Measurements from ENCODE around the gene MEG3. TPM values are rescaled to one million over a fixed set of nuclear protein-coding genes. Genes with fewer than 3 reads are reported as not detected.

The MEG3 gene
- total RNA-seq, 1 experiment from 2014 or later = not detected

DNA sequence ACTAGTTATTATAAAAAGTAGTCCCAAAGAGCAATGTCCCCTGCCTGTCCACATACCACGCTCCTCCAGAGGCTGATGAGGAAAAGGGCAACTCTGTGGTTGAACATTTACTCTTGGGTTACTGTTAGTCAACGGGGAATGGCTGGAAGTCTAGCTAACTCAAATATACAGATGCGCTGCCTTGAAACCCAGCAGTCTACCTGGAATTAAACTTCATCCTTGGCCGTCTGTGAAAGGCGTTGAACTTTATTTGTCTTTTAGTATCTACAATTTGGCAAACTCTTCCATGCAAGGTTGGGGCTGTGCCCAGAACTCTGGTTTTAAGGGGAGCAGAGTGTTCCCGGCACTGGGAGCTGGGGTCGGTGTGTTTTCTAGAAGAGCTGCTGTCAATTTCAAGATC is 3.9 kb upstream of the MEG3 start:
- POLR2A ChIA-PET (ENCODE audit: unreplicated experiment) = no interaction called here
- no TSS peak for BruUV-seq (replicated peaks)
- no peak overlapping the region for H3K4me2 ChIP-seq
- intact Hi-C loops (cut with micrococcal nuclease; ENCODE audit: unreplicated experiment) = no loop called here
- no peaks in the 10 kb centered on the region for H3K9me2 ChIP-seq (ENCODE audit: insufficient read depth)
- no peak overlapping the region for H3K27ac ChIP-seq
- H3K9me3 ChIP-seq (ENCODE audit: insufficient read depth, low read depth) = no peaks in the 10 kb centered on the region
- H3K4me3 ChIP-seq = no peak overlapping the region
- CTCF ChIA-PET = no interaction called here
- H3K4me1 ChIP-seq (replicated peaks; ENCODE audit: insufficient read depth) = no peaks in the 10 kb centered on the region
- no peaks in the 10 kb centered on the region for H3K79me2 ChIP-seq (ENCODE audit: low read depth)
- no peaks in the 10 kb centered on the region for H3F3A ChIP-seq (ENCODE audit: insufficient read depth, low read depth)
- H3K36me3 ChIP-seq (ENCODE audit: low read depth) = no peaks in the 10 kb centered on the region
- H4K20me1 ChIP-seq (ENCODE audit: insufficient read depth) = no peaks in the 10 kb centered on the region
- H3K27me3 ChIP-seq (ENCODE audit: insufficient read depth, low read depth) = peaks cover 37% of the 10 kb centered on the region; the same call in 1 of the 2 replicates
- TF ChIP-seq, protein P1, sequence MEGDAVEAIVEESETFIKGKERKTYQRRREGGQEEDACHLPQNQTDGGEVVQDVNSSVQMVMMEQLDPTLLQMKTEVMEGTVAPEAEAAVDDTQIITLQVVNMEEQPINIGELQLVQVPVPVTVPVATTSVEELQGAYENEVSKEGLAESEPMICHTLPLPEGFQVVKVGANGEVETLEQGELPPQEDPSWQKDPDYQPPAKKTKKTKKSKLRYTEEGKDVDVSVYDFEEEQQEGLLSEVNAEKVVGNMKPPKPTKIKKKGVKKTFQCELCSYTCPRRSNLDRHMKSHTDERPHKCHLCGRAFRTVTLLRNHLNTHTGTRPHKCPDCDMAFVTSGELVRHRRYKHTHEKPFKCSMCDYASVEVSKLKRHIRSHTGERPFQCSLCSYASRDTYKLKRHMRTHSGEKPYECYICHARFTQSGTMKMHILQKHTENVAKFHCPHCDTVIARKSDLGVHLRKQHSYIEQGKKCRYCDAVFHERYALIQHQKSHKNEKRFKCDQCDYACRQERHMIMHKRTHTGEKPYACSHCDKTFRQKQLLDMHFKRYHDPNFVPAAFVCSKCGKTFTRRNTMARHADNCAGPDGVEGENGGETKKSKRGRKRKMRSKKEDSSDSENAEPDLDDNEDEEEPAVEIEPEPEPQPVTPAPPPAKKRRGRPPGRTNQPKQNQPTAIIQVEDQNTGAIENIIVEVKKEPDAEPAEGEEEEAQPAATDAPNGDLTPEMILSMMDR (conservative IDR thresholded peaks at IDR 0.05) = no peak
- TF ChIP-seq EZH2 (IDR thresholded peaks at IDR 0.05; ENCODE audit: low read depth) = no peak
- no peak for DNase-seq
- no peak overlapping the region for H2AFZ ChIP-seq

DNA sequence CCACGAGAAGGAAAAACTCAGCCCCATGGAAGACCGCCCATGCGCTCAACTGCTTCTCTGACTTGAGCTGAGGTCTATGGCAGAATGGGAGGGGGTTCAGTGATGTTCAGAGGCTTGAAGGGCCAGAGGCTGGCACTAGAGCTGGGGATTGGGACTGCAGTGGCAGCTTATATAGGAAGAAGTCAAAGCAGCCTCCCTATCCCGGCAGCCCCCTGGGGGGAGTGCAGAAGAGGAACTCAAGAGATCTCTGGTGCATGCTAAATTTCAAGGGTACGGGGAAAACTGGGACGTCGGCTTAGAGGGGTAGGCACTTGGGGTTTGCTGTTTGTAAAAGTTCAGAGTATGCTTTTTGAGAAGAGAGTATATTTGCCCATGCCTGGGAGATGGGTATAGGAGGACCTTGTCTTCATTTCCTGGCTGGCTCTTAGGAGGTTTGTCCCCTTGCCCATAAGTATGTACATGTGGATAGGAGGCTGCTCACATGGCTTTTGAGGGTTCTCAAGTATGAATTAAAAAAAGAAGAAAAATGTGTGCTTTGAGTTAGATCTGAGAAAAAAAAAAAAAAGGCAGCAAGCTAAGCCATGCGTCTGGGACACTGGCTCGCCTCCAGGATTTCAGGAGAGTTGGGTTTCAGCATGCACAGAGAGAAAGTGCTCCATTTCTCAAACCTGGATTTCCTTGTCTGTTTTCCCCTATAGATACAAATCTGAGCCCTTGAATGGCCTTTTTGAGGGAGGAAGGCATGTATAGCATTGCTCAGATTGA is 3.2 kb upstream of the MEG3 start:
- no peak overlapping the region for H3K27ac ChIP-seq

DNA sequence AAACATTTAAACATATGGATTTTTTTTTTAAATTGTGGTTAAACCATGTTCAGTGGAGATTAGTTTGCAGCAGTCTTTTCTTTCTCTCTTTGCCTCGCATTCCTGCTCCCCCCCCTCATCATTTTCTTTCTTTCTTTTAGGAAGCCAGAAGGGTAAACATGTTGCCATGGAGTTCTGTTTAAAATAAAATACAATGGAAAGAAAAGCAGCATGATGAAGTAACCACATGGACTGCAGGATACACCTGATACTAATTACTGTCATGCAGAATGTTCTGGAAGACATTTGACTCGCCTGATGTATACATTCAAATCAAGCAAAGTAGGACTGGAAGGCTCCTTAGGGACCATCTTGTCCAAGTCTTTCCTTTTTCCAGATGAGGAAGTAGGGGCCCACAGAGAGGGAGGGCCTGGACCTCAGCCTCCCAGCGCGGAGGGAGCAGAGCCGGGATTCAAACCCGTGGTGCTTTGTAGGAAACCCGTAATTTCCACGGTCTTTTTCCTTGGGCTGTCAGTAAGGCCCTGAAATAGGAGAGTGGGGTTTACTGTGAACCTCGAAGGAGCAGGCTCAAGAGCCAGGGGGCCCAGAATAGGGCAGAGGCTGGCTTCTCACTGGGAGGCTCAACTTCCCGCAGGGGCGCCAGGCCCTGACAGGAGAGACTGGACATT is 2.4 kb upstream of the MEG3 start:
- no peak overlapping the region for H2AFZ ChIP-seq
- no peaks in the 10 kb centered on the region for H4K20me1 ChIP-seq (ENCODE audit: insufficient read depth)
- no peaks in the 10 kb centered on the region for H3K36me3 ChIP-seq (ENCODE audit: low read depth)
- no peak overlapping the region for H3K27ac ChIP-seq
- DNase-seq = no peak
- no peaks in the 10 kb centered on the region for H3K4me1 ChIP-seq (replicated peaks; ENCODE audit: insufficient read depth)
- H3K4me2 ChIP-seq = no peak overlapping the region
- TF ChIP-seq EZH2 (IDR thresholded peaks at IDR 0.05; ENCODE audit: low read depth) = no peak
- TF ChIP-seq, protein P1 (conservative IDR thresholded peaks at IDR 0.05) = no peak
- H3K9me3 ChIP-seq (ENCODE audit: insufficient read depth, low read depth) = no peaks in the 10 kb centered on the region
- ChIA-PET CTCF (no interaction called here), POLR2A (ENCODE audit: unreplicated experiment) (no interaction called here)
- no peaks in the 10 kb centered on the region for H3K79me2 ChIP-seq (ENCODE audit: low read depth)
- no TSS peak for BruUV-seq (replicated peaks)
- no peaks in the 10 kb centered on the region for H3K9me2 ChIP-seq (ENCODE audit: insufficient read depth)
- intact Hi-C loops (cut with micrococcal nuclease; ENCODE audit: unreplicated experiment) = no loop called here
- no peaks in the 10 kb centered on the region for H3F3A ChIP-seq (ENCODE audit: insufficient read depth, low read depth)
- H3K4me3 ChIP-seq = no peak overlapping the region
- peaks cover 34% of the 10 kb centered on the region; the same call in 1 of the 2 replicates for H3K27me3 ChIP-seq (ENCODE audit: insufficient read depth, low read depth)

More for the DNA sequence above, 3.2 kb upstream of the MEG3 start:
- DNase-seq = no peak
- no peak overlapping the region for H3K4me2 ChIP-seq
- BruUV-seq (replicated peaks) = no TSS peak
- no peak overlapping the region for H2AFZ ChIP-seq
- no peaks in the 10 kb centered on the region for H3K4me1 ChIP-seq (replicated peaks; ENCODE audit: insufficient read depth)
- no peaks in the 10 kb centered on the region for H3K79me2 ChIP-seq (ENCODE audit: low read depth)
- H3K36me3 ChIP-seq (ENCODE audit: low read depth) = no peaks in the 10 kb centered on the region
- H3K4me3 ChIP-seq = no peak overlapping the region
- no peaks in the 10 kb centered on the region for H3F3A ChIP-seq (ENCODE audit: insufficient read depth, low read depth)
- intact Hi-C loops (cut with micrococcal nuclease; ENCODE audit: unreplicated experiment) = no loop called here
- H3K9me3 ChIP-seq (ENCODE audit: insufficient read depth, low read depth) = no peaks in the 10 kb centered on the region
- ChIA-PET POLR2A (ENCODE audit: unreplicated experiment) (no interaction called here), CTCF (no interaction called here)
- peaks cover 37% of the 10 kb centered on the region; the same call in 1 of the 2 replicates for H3K27me3 ChIP-seq (ENCODE audit: insufficient read depth, low read depth)
- TF ChIP-seq EZH2 (IDR thresholded peaks at IDR 0.05; ENCODE audit: low read depth) = no peak
- TF ChIP-seq, protein P1 (conservative IDR thresholded peaks at IDR 0.05) = no peak
- no peaks in the 10 kb centered on the region for H4K20me1 ChIP-seq (ENCODE audit: insufficient read depth)
- H3K9me2 ChIP-seq (ENCODE audit: insufficient read depth) = no peaks in the 10 kb centered on the region

Data from PC-9 (cell line).